H1 (cell line): Measurements from ENCODE around the gene CRYBA4. TPM values are rescaled to one million over a fixed set of nuclear protein-coding genes. Genes with fewer than 3 reads are reported as not detected.

Source experiments
- CTCF ChIA-PET: fragments of 300-600 bp; sonication (Branson Sonifier 250); formaldehyde crosslinking; loops from one replicate; lab custom pipeline; 2021; ENCODE audit not compliant: partially characterized antibody; lab: Charles Lee
- POLR2A ChIA-PET: fragments of 300-600 bp; sonication (Branson Sonifier 250); formaldehyde crosslinking; loops from one replicate; lab custom pipeline; 2021; ENCODE audit warnings: inconsistent platforms; ENCODE audit not compliant: partially characterized antibody; lab: Charles Lee
- DNase-seq, 2 experiments: peaks; one replicate each; pipeline versions ENCODE4 v3.0.0 to v3.0.0-alpha.2; 2010 to 2022; ENCODE audit warnings: low spot score in 2 of 2, low read depth in 1 of 2, mixed read lengths in 1 of 2
- FAIRE-seq: peaks from 2 replicates; lab custom pipeline; 2011; peaks lifted over from hg19 to GRCh38; lab: Jason Lieb, UNC
- H2AFZ ChIP-seq: 2 replicates; pipeline ENCODE4 v1.8.1; 2012; ENCODE audit warnings: low read length, inconsistent platforms
- H2AK5ac ChIP-seq: 2 replicates; pipeline ENCODE4 v1.6.1; 2013; ENCODE audit warnings: low read depth, low read length
- H2BK120ac ChIP-seq: replicated peaks from 2 replicates; pipeline ENCODE3; 2013; ENCODE audit warnings: low read depth, low read length, inconsistent platforms
- H2BK12ac ChIP-seq: 2 replicates; pipeline ENCODE4 v1.6.1; 2013; ENCODE audit warnings: low read depth, low read length
- H2BK15ac ChIP-seq: 2 replicates; pipeline ENCODE4 v1.6.1; 2013; ENCODE audit warnings: low read length
- H2BK20ac ChIP-seq: 2 replicates; pipeline ENCODE4 v1.6.1; 2013; ENCODE audit warnings: low read length
- H2BK5ac ChIP-seq: 2 replicates; pipeline ENCODE4 v1.6.1; 2013; ENCODE audit warnings: low read depth, low read length
- H3K14ac ChIP-seq: 2 replicates; pipeline ENCODE4 v1.6.1; 2013; ENCODE audit warnings: inconsistent platforms; ENCODE audit not compliant: insufficient read length
- H3K18ac ChIP-seq: 2 replicates; pipeline ENCODE4 v1.6.1; 2013; ENCODE audit warnings: low read length; ENCODE audit errors: extremely low read depth
- H3K23ac ChIP-seq: 2 replicates; pipeline ENCODE4 v1.6.1; 2013; ENCODE audit warnings: inconsistent platforms; ENCODE audit not compliant: insufficient read length
- H3K23me2 ChIP-seq: 2 replicates; pipeline ENCODE4 v1.6.1; 2013; ENCODE audit warnings: low read depth, low read length
- H3K27ac ChIP-seq: 2 replicates; pipeline ENCODE4 v1.6.1; 2011; ENCODE audit warnings: low read depth, low read length, inconsistent platforms
- H3K27me3 ChIP-seq, 4 experiments: replicated peaks in 1 of 4; 1 replicate in 1 of 4; 2 replicates in 3 of 4; pipeline versions ENCODE4 v1.6.1 to v1.8.1; 2011 to 2013; ENCODE audit warnings: low read length in 3 of 4, mild to moderate bottlenecking in 3 of 4, inconsistent platforms in 2 of 4, mixed read lengths in 2 of 4, moderate library complexity in 1 of 4; ENCODE audit not compliant: control insufficient read depth in 3 of 4, insufficient read depth in 3 of 4; ENCODE audit errors: extremely low read depth in 1 of 4
- H3K36me3 ChIP-seq, 4 experiments: 2 replicates each; pipeline versions ENCODE4 v1.6.1 to v1.8.1; 2011 to 2013; ENCODE audit warnings: mild to moderate bottlenecking in 4 of 4, low read length in 3 of 4, moderate library complexity in 2 of 4, control low read depth in 1 of 4, inconsistent platforms in 1 of 4; ENCODE audit not compliant: insufficient read depth in 4 of 4, control insufficient read depth in 2 of 4
- H3K4ac ChIP-seq: replicated peaks from 2 replicates; pipeline ENCODE3; 2013; ENCODE audit warnings: low read length, low read depth, mixed read lengths, inconsistent platforms; ENCODE audit not compliant: insufficient read length
- H3K4me1 ChIP-seq, 4 experiments: replicated peaks in 1 of 4; 1 replicate in 1 of 4; 2 replicates in 3 of 4; pipeline versions ENCODE4 v1.6.1 to v1.8.1; 2011 to 2013; ENCODE audit warnings: low read length in 3 of 4, inconsistent platforms in 2 of 4, mixed read lengths in 1 of 4; ENCODE audit not compliant: insufficient read depth in 4 of 4, control insufficient read depth in 3 of 4
- H3K4me2 ChIP-seq, 2 experiments: 2 replicates each; pipeline versions ENCODE4 v1.6.1 to v1.8.1; 2011 to 2013; ENCODE audit warnings: low read depth in 2 of 2, low read length in 2 of 2, control low read depth in 1 of 2, inconsistent platforms in 1 of 2, mild to moderate bottlenecking in 1 of 2; ENCODE audit not compliant: insufficient read depth in 1 of 2
- H3K4me3 ChIP-seq, 4 experiments: fragments of 200-600, 300-600 bp in 1 of 4; sonication (generic), shearing (Covaris generic), sonication (Bioruptor Twin) in 1 of 4; 2 replicates each; pipeline versions ENCODE4 v1.5.1 to v1.8.1; 2011 to 2016; ENCODE audit warnings: low read length in 4 of 4, low read depth in 3 of 4, control low read depth in 2 of 4, inconsistent platforms in 2 of 4, mild to moderate bottlenecking in 2 of 4, mixed read lengths in 1 of 4, moderate library complexity in 1 of 4; ENCODE audit not compliant: insufficient read depth in 2 of 4; ENCODE audit errors: extremely low read depth in 1 of 4
- H3K56ac ChIP-seq: replicated peaks from 2 replicates; pipeline ENCODE3; 2013; ENCODE audit warnings: low read depth, mild to moderate bottlenecking, mixed read lengths, low read length, inconsistent platforms; ENCODE audit not compliant: insufficient read length
- H3K79me1 ChIP-seq: 2 replicates; pipeline ENCODE4 v1.6.1; 2013; ENCODE audit warnings: low read depth, low read length, control low read depth
- H3K79me2 ChIP-seq, 2 experiments: 2 replicates each; pipeline versions ENCODE4 v1.6.1 to v1.8.1; 2012 to 2013; ENCODE audit warnings: low read length in 2 of 2, mild to moderate bottlenecking in 2 of 2, inconsistent platforms in 1 of 2; ENCODE audit not compliant: insufficient read depth in 2 of 2, control insufficient read depth in 1 of 2
- H3K9ac ChIP-seq, 4 experiments: replicated peaks in 1 of 4; 1 replicate in 1 of 4; 2 replicates in 3 of 4; pipeline versions ENCODE4 v1.6.1 to v1.8.1; 2011 to 2013; ENCODE audit warnings: low read depth in 3 of 4, low read length in 3 of 4, control low read depth in 2 of 4, mild to moderate bottlenecking in 2 of 4, moderate library complexity in 2 of 4, inconsistent platforms in 1 of 4; ENCODE audit errors: extremely low read depth in 1 of 4
- H3K9me3 ChIP-seq, 2 experiments: 2 replicates each; pipeline versions ENCODE4 v1.6.1 to v1.8.1; 2012 to 2013; ENCODE audit warnings: mild to moderate bottlenecking in 2 of 2, moderate library complexity in 2 of 2, control low read depth in 1 of 2, inconsistent platforms in 1 of 2, low read depth in 1 of 2, low read length in 1 of 2, mixed read lengths in 1 of 2; ENCODE audit not compliant: insufficient read depth in 2 of 2
- H4K20me1 ChIP-seq, 2 experiments: replicated peaks in 1 of 2; 2 replicates each; pipeline versions ENCODE3 to v1.8.1; 2011 to 2013; ENCODE audit warnings: inconsistent platforms in 2 of 2, low read length in 2 of 2, mild to moderate bottlenecking in 1 of 2; ENCODE audit not compliant: insufficient read depth in 2 of 2, control insufficient read depth in 1 of 2
- H4K5ac ChIP-seq: 2 replicates; pipeline ENCODE4 v1.6.1; 2013; ENCODE audit warnings: low read length, low read depth, mixed read lengths, inconsistent platforms; ENCODE audit not compliant: insufficient read length
- H4K8ac ChIP-seq: 2 replicates; pipeline ENCODE4 v1.8.0; 2013; ENCODE audit warnings: mild to moderate bottlenecking, moderate library complexity, low read length, inconsistent platforms; ENCODE audit not compliant: insufficient read depth; ENCODE audit errors: extremely low read depth
- H4K91ac ChIP-seq: replicated peaks from 2 replicates; pipeline ENCODE3; 2013; ENCODE audit warnings: low read length, mixed read lengths, inconsistent platforms; ENCODE audit not compliant: insufficient read length
- ATF2 ChIP-seq: IDR thresholded peaks from 2 replicates; pipeline ENCODE4 v1.6.1; 2012; ENCODE audit warnings: low read length, inconsistent platforms
- CBX8 ChIP-seq: fragments of 300-800, 300-1000 bp; sonication (generic); IDR thresholded peaks from 2 replicates; pipeline ENCODE4 v1.7.1; 2016; ENCODE audit warnings: low read depth, low read length, borderline replicate concordance
- CHD2 ChIP-seq: IDR thresholded peaks from 2 replicates; pipeline ENCODE4 v1.6.1; 2012; ENCODE audit warnings: low read length, improper control_type of control experiment
- CTBP2 ChIP-seq: IDR thresholded peaks from 2 replicates; pipeline ENCODE4 v1.7.0; 2011; ENCODE audit warnings: borderline replicate concordance, mild to moderate bottlenecking, moderate library complexity, mixed read lengths, low read length; ENCODE audit not compliant: insufficient read depth, insufficient read length
- FOSL1 ChIP-seq: IDR thresholded peaks from 2 replicates; pipeline ENCODE4 v1.6.1; 2011; ENCODE audit warnings: mild to moderate bottlenecking, low read depth, low read length, moderate library complexity; ENCODE audit not compliant: insufficient read depth
- RFX5 ChIP-seq: IDR thresholded peaks from 2 replicates; pipeline ENCODE4 v1.6.1; 2011; ENCODE audit warnings: low read depth, low read length, improper control_type of control experiment, borderline replicate concordance
- SRF ChIP-seq: IDR thresholded peaks from 2 replicates; pipeline ENCODE4 v1.6.1; 2011; ENCODE audit warnings: mild to moderate bottlenecking, low read depth, low read length, moderate library complexity
- TAF7 ChIP-seq: optimal IDR thresholded peaks from 2 replicates; pipeline ENCODE3; 2011; ENCODE audit warnings: low read depth, mild to moderate bottlenecking, inconsistent platforms, low read length, moderate library complexity, borderline replicate concordance
- TCF12 ChIP-seq: IDR thresholded peaks from 2 replicates; pipeline ENCODE4 v1.6.1; 2011; ENCODE audit warnings: low read depth, mild to moderate bottlenecking, low read length
- TEAD4 ChIP-seq: IDR thresholded peaks from 2 replicates; pipeline ENCODE4 v1.6.1; 2012; ENCODE audit warnings: low read depth, low read length, inconsistent platforms, mixed read lengths
- WGBS, 2 experiments: shearing (Covaris generic) in 1 of 2; methylation state at CpG; one replicate each; pipeline versions ENCODE4 v1.1.6 to v1.1.7; 2013 to 2015; ENCODE audit warnings: low lambda C conversion rate in 2 of 2, mixed read lengths in 2 of 2, inconsistent platforms in 1 of 2, low coverage in 1 of 2, missing lambda C conversion rate in 1 of 2; ENCODE audit not compliant: insufficient replicate concordance in 2 of 2, insufficient coverage in 1 of 2, insufficient read length in 1 of 2; ENCODE audit errors: extremely low coverage in 1 of 2, missing lambda C conversion rate in 1 of 2; 5-methylcytosine and 5-hydroxymethylcytosine counted together
- polyA plus RNA-seq, 7 experiments: library from polyadenylated mRNA; depleted of rRNA in 3 of 7; stranded (reverse) in 5 of 7; unstranded in 2 of 7; fragments of >200 nt in 5 of 7; fragments of 200-250 nt in 2 of 7; gene quantifications; 1 replicate in 5 of 7; 2 replicates in 1 of 7; 4 replicates in 1 of 7; pipeline versions ENCODE4 v1.2.1 to v1.2.3, GENCODE V29; 2011 to 2013; ENCODE audit warnings: missing spikeins in 2 of 7, mixed read lengths in 2 of 7
- total RNA-seq: library from RNA; stranded (reverse); fragmentation: NEBNext Ultra II Directional; extraction: Animal tissue kit (Norgen Biotek cat#: 25700); gene quantifications from 2 replicates; pipeline ENCODE4 v1.2.1, GENCODE V29; 2021

CRYBA4 gene
- total and polyA plus RNA-seq, 2 of the 8 experiments (the other 6 are each of a cell fraction or from before 2014, with no cell fraction given), result 0.67 to 3.1 TPM

DNA sequence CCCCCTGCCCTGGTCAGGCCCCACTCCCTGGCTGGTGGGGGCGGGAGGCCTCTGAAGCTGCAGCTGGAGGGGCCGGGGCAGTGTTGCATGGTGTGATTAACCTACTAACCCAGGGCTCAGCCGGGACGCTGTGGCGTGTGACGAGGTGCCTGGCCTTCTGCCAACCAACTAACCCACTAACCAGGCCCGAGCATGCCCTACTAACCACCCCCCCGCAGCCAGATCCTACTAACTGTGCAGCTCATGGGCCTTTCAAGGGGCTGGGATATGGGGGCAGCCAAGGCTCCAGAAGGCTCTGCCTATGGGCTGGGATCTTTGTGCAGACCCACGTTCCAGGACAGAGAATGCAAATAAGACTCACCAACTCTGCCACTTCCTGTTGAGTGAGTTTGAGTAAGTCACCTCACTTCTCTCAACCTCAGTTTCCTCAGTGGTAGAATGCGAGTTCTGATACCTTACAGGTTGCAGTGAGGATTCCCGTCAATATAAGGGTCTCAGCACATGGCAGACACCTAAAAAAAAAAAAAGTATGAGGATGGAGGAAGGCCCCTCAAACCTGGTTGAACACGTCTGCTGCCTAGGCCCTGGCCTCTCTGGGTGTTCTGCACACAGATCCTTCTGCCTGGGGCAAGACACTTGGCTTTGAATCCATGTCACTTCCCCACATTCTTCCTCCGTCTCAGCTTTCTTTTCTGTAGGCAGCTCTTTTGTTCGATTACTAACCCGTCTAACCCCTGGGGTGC is 49.7 kb downstream of the CRYBA4 start:
- peak overlapping the region; percentile 82 to 100; a peak in 2 of 4 replicates for H3K4me2 ChIP-seq
- TF ChIP-seq FOSL1 (no peak), TCF12 (no peak), SRF (no peak), CHD2 (no peak), RFX5 (no peak), ATF2 (no peak), TAF7 (no peak), TEAD4 (no peak), CBX8 (no peak), CTBP2 (no peak)

More for the DNA sequence above, 49.7 kb downstream of the CRYBA4 start:
- Histone ChIP-seq H2BK5ac (no peak overlapping the region; the same call in 1 of the 2 replicates), H4K5ac (no peak overlapping the region), H4K91ac (peak overlapping the region; percentile 20), H3K4me3 (no peak overlapping the region), H4K8ac (no peak overlapping the region; the same call in 1 of the 2 replicates), H3K9me3 (no peaks in the 10 kb centered on the region), H3K18ac (peak overlapping the region; percentile 43; the same call in 1 of the 2 replicates), H3K79me2 (peaks cover 0 to 8% of the 10 kb centered on the region in 2 experiments; a peak in 1 of 4 replicates), H3K79me1 (peaks cover 8% of the 10 kb centered on the region), H3K4ac (no peak overlapping the region), H3K23ac (no peak overlapping the region), H3K4me1 (peaks cover 4 to 24% (median 18%) of the 10 kb centered on the region in 4 experiments), H2BK20ac (no peak overlapping the region), H3K9ac (no peak overlapping the region), H2BK15ac (peak overlapping the region; percentile 29; the same call in 1 of the 2 replicates), H4K20me1 (no peaks in the 10 kb centered on the region), H3K14ac (no peak overlapping the region), H2AK5ac (no peak overlapping the region), H3K56ac (no peak overlapping the region), H2BK120ac (no peak overlapping the region), H2BK12ac (0 out of 2 replicates have a peak overlapping the region, but pooled peaks have one; percentile 75), H2AFZ (no peak overlapping the region), H3K27ac (peak overlapping the region; percentile 50; the same call in 1 of the 2 replicates), H3K23me2 (peaks cover 11% of the 10 kb centered on the region), H3K36me3 (peaks cover 5 to 23% (median 13%) of the 10 kb centered on the region in 4 experiments), H3K27me3 (no peaks in the 10 kb centered on the region)
- 88% methylated on average over 15 of the region's 15 CpGs; no CpG with 5 or more reads in 1 of the 2 experiments for WGBS, 2 experiments
- FAIRE-seq (no peak), DNase-seq (no peak)
- POLR2A ChIA-PET, result interaction anchor here (1.0 to 5.3 kb wide), 7 partner anchors 10 to 242 kb away, joined by 3 to 43 read pairs (median 5); partner anchors contain the start of genes ASPHD2, MIAT and TPST2
- CTCF ChIA-PET, result no interaction called here
